Neural cell (in vitro differentiated cells): Measurements from ENCODE around the gene KLHL30.

ENCODE experiments used
- CTCF ChIP-seq: fragments of 450-650 bp; IDR thresholded peaks from 2 replicates; pipeline ENCODE4 v1.5.1; 2014; ENCODE audit warnings: antibody characterized with exemption, mild to moderate bottlenecking, moderate library complexity; ENCODE audit not compliant: poor library complexity, severe bottlenecking
- EP300 ChIP-seq: fragments of 450-650 bp; conservative IDR thresholded peaks from 2 replicates; pipeline ENCODE4 v1.6.1; 2014; ENCODE audit warnings: antibody characterized with exemption, mild to moderate bottlenecking, moderate library complexity; ENCODE audit not compliant: poor library complexity, severe bottlenecking
- EZH2 ChIP-seq: fragments of 200-600, 300-800 bp; shearing (Covaris generic), sonication (generic); IDR thresholded peaks from 2 replicates; pipeline ENCODE4 v1.6.1; 2014; ENCODE audit warnings: antibody characterized with exemption, low read length, borderline replicate concordance, mild to moderate bottlenecking; ENCODE audit not compliant: insufficient read depth, poor library complexity, severe bottlenecking
- POLR2AphosphoS5 ChIP-seq: IDR thresholded peaks from 2 replicates; pipeline ENCODE4 v1.6.1; 2012
- RAD21 ChIP-seq: fragments of 450-650 bp; conservative IDR thresholded peaks from 2 replicates; pipeline ENCODE4 v1.6.1; 2014; ENCODE audit warnings: antibody characterized with exemption, mild to moderate bottlenecking, moderate library complexity
- SMC3 ChIP-seq: fragments of 450-650 bp; conservative IDR thresholded peaks from 2 replicates; pipeline ENCODE4 v1.6.1; 2014; ENCODE audit warnings: antibody characterized with exemption, mild to moderate bottlenecking, moderate library complexity; ENCODE audit not compliant: poor library complexity
- TAF1 ChIP-seq: IDR thresholded peaks from 2 replicates; pipeline ENCODE4 v1.6.1; 2012; ENCODE audit warnings: low read depth

GRCh38 chr2:238106339-238106697, 32.1 kb upstream of the KLHL30 start:
- TF ChIP-seq CTCF (no peak), EZH2 (no peak), POLR2AphosphoS5 (no peak), RAD21 (no peak), SMC3 (no peak), EP300 (no peak), TAF1 (no peak)
